ENCODE data around the gene INF2.
"Not testable (repeated sequence)": the region's sequence is repeated elsewhere in the genome, so short reads cannot be mapped to it uniquely, and the experiment has no call there.

The INF2 gene

GRCh38 chr14:104725772-104726548 is 36.5 kb downstream of the INF2 start:
- no peak for TF ChIP-seq CTCF (IDR thresholded peaks at IDR 0.05; ENCODE audit: low read depth, low read length)
- in situ Hi-C loops (cut with HindIII; ENCODE audit: low sequenced_read_pairs): no loop called here
- no peak overlapping the region for H3K4me3 ChIP-seq (ENCODE audit: low read depth, low read length)
- no peak for DNase-seq (ENCODE audit: low read depth, low spot score)

- no peak for DNase-seq (ENCODE audit: low read depth, low spot score)
- no peak overlapping the region for H3K4me3 ChIP-seq (ENCODE audit: low read depth, low read length)
- in situ Hi-C loops (cut with HindIII; ENCODE audit: low sequenced_read_pairs): no loop called here
- peak; percentile 16 for TF ChIP-seq CTCF (IDR thresholded peaks at IDR 0.05; ENCODE audit: low read depth, low read length)
Measured at GRCh38 chr14:104726600-104727451, 37.4 kb downstream of the INF2 start.

GRCh38 chr14:104728631-104729030 is 39.2 kb downstream of the INF2 start:
- TF ChIP-seq CTCF (IDR thresholded peaks at IDR 0.05; ENCODE audit: low read depth, low read length): no peak
- no peak for DNase-seq (ENCODE audit: low read depth, low spot score)
- H3K4me3 ChIP-seq (ENCODE audit: low read depth, low read length): no peak overlapping the region
- in situ Hi-C loops (cut with HindIII; ENCODE audit: low sequenced_read_pairs): no loop called here

- in situ Hi-C loops (cut with HindIII; ENCODE audit: low sequenced_read_pairs); DNase-seq (ENCODE audit: low read depth, low spot score); H3K4me3 ChIP-seq (ENCODE audit: low read depth, low read length): not testable (repeated sequence)
Measured at GRCh38 chr14:104729176-104729834, 39.9 kb downstream of the INF2 start.

- H3K4me3 ChIP-seq (ENCODE audit: low read depth, low read length): no peak overlapping the region
- in situ Hi-C loops (cut with HindIII; ENCODE audit: low sequenced_read_pairs): no loop called here
- DNase-seq (ENCODE audit: low read depth, low spot score): no peak
- no peak for TF ChIP-seq CTCF (IDR thresholded peaks at IDR 0.05; ENCODE audit: low read depth, low read length)
Measured at GRCh38 chr14:104729835-104730181, 40.4 kb downstream of the INF2 start.

GRCh38 chr14:104730487-104730886 is 41.1 kb downstream of the INF2 start:
- no peak for TF ChIP-seq CTCF (IDR thresholded peaks at IDR 0.05; ENCODE audit: low read depth, low read length)
- DNase-seq (ENCODE audit: low read depth, low spot score): no peak
- H3K4me3 ChIP-seq (ENCODE audit: low read depth, low read length): no peak overlapping the region
- in situ Hi-C loops (cut with HindIII; ENCODE audit: low sequenced_read_pairs): no loop called here
